HG02759 (cell line): ENCODE results near the gene MAPK1IP1L.
"Not testable (repeated sequence)": the region's sequence is repeated elsewhere in the genome, so short reads cannot be mapped to it uniquely, and the experiment has no call there.

Experiments
- ATAC-seq: cut with Tn5 transposase; IDR thresholded peaks from one replicate; pipeline ENCODE4 v1.9.1; 2021; ENCODE audit warnings: mild to moderate bottlenecking, moderate library complexity; ENCODE audit not compliant: unreplicated experiment

MAPK1IP1L gene

DNA sequence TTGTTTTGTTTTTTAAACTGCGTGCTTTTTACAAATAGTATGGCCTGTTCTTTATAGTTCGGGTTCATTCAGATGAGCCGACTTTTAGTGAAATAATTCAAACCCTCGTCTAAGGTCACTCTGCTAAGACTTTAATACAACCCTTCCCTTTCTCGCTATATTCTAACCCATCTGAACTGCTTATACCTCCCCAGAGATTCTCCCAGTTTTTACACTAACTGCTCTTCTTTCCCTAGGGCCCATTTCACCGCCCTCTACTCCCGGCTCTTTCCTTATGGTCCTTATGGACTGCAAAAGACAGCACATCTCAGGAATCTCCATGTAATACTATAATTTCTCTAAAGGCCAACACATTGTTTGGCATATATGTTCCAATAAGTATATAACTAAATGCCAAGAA lies 2.1 kb downstream of the MAPK1IP1L start:
- ATAC-seq: no peak

DNA sequence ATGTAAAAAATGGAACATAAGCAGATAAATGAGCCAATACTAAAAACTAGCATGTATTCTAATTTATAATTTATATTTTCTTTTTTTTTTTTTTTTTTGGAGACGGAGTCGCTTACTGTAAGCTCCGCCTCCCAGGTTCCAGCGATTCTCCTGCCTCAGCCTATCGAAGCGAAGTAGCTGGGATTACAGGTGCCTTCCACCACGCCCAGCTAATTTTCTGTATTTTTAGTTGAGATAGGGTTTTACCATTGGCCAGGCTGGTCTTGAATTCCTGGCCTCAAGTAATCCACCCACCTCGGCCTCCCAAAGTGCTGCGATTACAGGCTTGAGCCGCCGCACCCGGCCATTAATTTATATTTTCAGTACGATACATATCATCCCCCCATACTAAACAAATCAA lies 2.7 kb downstream of the MAPK1IP1L start:
- ATAC-seq: no peak

DNA sequence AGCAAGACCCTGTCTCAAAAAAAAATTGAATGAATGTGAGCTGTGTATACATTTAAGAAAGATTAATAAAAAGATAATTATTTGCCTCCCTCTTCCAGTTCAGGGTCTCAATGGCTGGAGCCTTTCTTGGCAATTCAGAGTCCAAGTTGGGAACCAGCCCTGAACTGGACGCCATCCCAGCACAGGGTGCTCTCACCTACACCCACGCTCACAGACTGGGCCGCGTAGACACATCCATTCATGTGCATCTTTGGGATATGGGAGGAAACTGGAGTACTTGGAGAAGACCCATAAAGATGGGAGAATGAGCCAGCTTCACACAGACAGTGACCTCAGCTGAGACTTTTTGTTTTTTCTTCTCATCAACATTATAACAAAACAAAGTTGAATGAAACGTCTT lies 6.5 kb downstream of the MAPK1IP1L start:
- no peak for ATAC-seq

DNA sequence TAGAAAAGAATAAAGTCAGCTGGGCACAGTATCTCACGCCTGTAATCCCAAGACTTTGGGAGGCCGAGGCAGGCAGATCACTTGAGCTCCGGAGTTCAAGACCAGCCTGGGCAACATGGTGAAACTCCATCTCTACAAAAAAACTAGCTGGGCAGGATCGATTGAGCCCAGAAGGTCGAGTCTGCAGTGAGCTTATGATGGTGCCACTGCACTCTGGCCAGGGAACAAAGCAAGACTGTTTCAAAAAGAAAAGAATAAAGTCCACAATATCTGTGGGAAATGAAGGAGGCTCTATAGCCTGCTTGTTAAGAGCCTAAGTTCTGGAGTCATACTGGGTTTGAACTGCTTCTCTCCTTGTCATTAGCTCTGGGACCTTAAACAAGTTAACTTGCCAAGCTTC lies 7.9 kb downstream of the MAPK1IP1L start:
- no peak for ATAC-seq

DNA sequence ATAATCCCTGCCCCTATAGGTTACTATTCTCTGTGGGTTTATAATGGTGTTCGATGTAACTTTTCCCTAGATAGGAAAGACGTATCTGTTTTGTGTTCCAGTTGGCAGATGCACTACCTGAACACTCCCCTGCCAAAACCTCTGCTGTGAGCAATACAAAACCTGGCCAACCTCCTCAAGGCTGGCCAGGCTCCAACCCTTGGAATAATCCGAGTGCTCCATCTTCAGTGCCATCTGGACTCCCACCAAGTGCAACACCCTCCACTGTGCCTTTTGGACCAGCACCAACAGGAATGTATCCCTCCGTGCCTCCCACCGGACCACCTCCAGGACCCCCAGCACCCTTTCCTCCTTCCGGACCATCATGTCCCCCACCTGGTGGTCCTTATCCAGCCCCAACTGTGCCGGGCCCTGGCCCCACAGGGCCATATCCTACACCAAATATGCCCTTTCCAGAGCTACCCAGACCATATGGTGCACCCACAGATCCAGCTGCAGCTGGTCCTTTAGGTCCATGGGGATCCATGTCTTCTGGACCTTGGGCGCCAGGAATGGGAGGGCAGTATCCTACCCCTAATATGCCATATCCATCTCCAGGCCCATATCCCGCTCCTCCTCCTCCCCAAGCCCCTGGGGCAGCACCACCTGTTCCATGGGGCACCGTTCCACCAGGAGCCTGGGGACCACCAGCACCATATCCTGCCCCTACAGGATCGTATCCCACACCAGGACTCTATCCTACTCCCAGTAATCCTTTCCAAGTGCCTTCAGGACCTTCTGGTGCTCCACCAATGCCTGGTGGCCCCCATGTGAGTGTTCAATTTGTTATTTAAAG lies 11.3 kb downstream of the MAPK1IP1L start:
- no peak for ATAC-seq

DNA sequence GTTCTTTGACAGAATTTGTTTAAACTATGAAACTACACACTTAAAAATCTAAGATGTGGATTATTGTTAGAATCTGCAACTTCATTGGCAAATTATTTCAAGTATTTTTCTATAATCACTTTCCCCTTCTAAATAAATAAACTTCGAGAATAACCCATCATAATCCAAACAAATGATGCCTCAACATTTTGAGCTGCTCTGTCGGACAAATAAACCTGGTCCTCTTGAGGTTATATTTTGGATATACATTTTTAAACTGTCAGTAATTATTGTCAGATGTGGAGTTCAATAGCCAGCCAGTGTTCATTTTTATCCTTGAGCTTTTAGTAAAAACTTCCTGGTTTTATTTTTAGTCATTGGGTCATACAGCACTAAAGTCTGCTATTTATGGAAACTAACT lies 13.4 kb downstream of the MAPK1IP1L start:
- not testable (repeated sequence) for ATAC-seq

DNA sequence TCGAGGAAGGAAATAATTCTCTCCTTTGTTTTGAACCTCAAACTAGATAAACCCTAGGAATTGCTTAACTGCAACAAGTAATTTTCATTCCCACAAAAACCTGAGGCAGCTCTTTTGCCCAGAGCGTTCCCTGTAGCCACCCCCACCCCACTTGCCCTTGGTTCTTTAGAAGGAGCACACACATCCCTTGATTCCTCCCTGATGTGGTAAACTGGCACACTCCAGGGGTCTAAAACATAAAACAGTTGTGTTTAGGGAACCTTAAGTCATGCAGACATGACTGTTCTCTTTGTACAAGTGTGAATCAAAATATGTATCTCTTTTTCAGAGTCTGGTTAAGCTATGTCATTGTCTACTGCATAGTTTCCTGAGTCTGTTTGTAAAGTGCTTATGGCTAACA lies 14.0 kb downstream of the MAPK1IP1L start:
- ATAC-seq: no peak

DNA sequence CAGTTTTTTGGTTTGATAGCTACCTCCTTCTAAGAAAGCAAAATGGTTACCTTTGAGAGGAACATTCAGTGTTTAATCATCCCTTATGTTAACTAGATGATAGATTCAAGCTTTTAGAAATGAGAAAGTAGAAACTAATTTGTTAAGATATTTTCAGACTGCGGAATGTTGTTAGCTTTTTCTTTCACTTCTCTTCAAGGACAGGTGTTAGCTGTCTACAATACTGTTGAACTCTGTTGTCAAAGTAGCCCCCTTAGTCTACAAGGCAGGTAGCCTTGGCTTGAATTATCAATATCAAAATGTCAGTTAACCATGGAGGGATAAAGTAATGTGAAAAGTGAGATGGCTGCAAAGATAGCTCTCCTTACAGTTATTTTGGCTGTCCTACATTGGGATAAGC lies 14.8 kb downstream of the MAPK1IP1L start:
- no peak for ATAC-seq

DNA sequence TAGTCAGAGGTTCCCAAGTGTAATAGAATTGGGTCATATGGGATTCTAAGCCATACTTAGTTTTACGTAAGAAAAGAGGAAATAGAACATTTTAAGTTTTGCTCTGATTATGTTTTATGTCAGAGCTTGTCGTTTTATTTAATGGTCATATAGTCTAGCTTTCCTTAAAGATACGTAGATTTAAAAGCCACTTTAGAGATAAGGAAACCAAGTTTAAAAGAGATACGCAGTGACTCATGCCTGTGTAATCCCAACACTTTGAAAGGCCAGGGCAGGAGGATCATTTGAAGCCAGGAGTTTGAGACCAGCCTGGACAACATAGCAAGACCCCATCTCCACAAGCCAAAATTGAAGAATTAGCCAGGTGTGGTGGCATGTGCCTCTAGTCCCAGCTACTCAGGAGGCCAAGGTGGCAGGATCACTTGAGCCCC lies 19.5 kb downstream of the MAPK1IP1L start:
- no peak for ATAC-seq

DNA sequence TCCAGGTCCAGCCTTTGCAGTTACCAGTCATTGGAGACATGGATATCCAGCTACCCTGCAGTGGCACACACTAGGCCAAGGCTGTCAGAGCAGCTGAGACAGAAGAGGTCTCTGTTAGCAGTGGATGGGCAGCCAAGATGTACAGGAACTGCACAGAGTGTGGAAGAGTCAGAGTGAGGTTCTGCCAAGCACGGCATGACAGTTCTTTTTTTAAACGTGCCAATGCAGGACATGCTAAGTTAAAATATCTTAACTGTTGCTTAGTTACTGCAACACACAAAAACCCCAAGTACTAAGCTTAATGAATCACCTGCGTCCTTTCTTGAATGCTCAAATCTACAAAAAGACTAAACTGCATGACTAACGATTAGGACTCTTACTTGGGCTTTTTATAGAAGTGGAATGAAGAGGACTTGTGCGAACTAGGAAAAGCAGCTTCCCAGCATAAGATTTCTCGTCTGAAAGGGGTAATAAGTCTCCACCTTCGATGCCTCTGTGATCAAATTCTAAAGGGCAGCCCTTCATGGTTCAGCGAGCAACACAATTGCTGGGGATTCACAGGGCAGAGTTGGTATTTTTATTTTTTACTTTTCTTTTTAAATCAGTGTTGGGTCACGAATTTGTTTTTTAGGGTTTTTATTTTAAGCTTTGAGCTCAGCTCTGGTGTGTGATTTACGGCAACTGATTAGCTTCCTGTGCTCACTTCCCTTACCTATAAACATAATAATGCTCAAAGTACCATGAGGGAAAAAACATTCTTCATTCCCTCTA lies 20.6 kb downstream of the MAPK1IP1L start:
- peak; percentile 52 for ATAC-seq

DNA sequence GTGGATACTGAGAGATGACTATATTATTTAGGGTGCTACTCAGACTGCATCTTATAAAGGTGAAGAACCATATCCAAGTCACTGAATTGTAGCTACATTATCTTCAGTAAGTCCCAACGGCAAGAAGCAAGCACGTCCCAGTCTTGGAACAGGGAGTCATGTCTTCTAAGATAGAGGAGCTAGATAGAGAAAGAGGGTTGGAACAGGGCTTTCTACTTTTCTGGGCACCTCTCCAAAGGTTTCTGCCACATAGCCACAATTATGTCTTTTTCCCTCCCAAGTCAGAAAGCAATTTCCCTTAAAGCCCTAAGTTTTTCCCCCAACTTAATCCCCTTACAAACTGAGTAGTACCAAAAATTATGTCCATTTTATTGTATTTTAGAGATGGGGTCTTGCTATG lies 22.4 kb downstream of the MAPK1IP1L start:
- no peak for ATAC-seq

DNA sequence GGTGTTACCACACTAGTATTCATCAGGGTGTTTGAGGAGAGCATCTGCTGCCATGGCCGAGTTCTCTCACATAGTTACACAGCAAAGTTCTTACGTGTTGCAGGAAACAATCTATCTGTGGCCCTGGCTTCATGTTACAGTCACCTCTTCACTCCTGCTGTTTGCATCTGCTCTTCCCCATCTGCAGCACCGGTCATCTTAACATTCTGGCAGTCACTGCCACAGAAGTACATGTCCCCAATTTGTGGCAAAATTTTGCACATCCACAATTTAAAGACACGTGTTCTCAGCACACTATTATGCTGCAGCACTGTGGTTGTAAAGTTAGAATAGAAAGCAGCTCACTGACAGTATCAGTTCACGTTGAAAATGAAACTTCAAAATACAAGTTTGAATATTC lies 23.2 kb downstream of the MAPK1IP1L start:
- ATAC-seq: peak; percentile 44

DNA sequence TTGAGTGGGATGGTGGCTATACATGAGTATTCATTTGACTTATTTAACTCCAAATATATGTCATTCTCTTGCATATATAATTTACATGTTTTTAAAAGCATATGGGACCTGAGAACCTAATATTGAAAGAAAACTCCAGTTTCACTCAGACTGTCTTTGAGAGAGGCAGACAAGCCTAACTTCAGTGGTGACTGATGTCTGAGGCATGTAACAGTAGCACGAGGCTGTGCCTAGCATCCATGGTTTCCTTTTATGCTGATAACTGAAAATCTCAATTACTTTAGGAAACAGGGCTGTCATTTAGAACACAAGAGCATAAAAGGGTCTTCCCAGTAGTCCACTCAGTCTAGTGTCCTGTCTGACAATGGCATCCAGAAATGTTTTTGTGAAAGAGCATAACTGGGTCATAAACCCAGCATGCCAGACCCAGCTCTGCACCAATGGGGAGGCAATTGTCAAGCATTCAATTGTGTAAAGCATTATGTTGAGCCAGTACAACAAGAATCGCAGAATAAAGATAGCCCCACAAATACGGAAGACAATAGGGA lies 24.3 kb downstream of the MAPK1IP1L start:
- ATAC-seq: no peak

DNA sequence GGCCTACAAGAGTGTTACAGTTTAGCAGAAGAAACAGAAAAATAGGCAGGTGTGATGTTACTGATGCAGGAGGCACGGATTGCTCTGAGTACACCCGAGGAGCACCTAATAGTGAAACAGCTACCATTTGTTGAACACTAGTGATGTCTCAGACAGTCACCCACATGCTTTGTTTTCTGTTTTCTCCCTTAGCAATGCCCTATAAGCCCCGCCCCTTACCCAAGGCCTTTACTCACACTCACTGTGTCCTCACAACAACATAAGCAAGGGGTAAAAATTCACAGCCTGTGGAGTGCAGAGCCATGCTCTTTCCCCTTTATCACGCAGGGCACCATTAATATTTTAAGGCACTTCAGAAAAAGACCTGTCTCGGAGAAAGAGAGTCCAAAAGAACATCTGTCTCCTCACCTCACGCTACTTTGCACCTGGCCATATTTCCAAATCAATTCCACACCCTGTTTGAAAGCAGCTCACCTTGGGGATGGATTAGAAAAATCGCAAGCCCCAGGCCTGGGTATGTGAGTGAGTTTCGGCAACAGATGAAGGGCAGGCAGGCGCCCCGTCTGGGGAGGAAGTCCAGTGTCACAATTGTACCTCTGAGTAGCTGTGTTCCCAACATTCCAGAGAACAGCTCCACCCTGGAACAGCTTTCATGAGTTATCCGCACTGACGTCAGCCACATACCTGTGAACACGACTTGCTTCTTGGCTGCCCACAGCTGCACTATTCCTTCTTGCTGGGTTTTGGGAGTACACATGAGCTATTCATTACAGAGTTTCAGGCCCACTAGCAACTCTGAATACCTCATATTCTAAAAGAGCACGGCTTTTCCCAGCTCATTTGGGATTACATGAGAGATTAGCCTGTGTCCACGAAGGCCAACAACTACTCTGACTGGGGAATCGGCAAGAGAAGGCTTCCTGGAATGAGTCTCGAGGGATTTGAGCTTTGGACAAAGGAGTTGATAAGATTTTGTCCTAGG lies 26.0 kb downstream of the MAPK1IP1L start:
- ATAC-seq: peak; percentile 30

DNA sequence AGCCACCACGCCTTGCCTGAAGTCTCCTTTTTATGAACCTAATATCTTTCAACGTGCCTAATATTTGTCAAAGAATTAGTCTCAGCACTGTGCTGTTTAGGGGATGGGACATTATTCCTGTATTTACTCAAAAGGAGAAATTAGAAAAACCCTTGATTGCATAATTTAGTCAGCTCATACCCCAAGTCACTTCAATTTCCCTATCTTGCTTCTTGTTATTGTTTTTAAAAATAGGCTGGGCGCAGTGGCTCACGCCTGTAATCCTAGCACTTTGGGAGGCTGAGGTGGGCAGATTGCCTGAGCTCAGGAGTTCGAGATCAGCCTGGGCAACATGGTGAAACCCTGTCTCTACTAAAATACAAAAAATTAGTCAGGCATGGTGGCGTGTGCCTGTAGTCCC lies 28.5 kb downstream of the MAPK1IP1L start:
- not testable (repeated sequence) for ATAC-seq

DNA sequence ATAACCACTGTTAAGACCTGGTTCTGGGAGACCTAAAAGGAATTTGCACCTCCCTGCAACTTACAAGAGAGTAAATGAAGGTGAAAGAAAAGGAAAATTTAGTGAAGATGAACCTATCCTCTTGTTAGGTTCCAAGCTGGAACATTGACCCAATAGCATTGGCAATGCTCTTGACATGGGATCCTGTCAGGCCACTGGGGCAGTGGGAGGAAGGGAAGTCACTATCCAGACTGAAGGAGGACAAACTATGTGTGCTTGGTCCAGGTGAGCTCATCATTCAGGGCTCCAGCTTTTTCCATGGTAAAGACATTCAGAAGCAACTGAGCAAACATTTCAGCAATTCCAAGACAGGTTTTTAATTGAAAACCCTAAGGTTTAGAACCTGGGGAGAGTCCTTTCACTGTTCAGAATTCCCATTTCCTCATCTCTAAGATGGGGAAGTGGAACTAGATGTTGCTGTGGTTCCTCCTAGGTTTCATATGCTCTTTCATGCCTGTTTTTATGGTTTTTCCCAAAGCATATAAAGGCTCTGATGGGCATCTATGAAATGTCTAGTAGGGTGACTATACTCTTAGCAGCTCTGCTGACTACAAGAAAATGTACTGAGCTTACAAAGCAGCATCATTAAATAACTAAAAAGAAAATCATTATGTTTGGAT lies 33.1 kb downstream of the MAPK1IP1L start:
- ATAC-seq: no peak

DNA sequence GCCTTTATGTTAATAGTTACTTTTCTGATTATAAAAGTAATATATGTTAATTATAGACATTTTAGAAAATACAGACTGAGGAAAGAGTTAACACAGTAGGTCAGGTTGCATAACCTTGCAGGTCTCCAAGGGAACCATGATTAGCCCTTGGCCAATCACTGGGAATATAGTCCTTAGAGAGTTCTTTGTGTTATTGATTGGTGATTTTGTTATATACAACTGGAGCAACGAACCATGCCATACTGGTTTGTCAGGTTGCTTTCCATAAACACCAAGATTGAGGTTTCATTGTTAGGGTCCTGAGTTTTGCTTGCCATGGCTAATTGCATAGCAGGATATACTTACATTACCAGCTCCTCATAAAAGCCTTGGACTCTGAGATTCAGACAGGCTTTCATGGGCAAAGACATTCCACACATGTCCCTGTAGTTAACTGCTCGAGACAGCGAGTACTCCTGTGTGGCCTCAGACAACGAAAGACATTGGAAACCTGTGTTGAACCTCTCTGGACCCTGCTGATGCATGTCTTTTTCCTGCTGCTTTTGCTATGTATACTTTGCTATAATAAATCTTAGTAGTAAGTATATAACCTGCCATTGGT lies 33.7 kb downstream of the MAPK1IP1L start:
- no peak for ATAC-seq

DNA sequence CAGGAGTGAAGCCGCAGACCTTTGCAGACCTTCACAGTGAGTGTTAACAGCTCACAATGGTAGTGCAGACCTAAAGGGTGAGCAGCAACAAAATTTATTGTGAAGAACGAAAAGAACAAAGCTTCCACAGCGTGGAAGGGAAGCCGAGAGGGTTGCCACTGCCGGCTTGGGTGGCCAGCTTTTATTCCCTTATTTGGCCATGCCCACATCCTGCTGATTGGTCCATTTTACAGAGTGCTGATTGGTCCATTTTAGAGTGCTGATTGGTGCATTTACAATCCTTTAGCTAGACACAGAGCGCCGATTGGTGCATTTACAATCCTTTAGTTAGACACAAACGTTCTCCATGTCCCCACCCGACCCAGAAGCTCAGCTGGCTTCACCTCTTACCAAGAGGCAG lies 35.5 kb downstream of the MAPK1IP1L start:
- ATAC-seq: no peak

DNA sequence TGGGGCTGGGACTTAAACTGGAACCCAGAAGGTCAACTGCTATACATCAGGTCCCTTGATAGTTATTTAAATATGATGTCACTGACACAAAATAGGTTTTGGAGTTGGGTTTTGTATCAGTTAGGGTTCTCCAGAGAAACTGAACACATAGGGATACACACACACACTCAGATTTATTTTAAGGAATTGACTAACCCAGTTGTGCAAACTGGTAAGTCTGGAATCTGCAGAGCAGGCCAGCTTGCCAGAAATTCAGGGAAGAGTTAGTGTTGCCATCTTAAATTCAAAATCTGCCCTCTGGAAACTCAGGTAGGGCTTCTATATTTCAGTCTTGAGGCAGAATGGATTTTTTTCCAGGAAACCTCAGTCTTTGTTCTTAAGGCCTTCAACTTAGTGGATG lies 36.9 kb downstream of the MAPK1IP1L start:
- ATAC-seq: no peak

DNA sequence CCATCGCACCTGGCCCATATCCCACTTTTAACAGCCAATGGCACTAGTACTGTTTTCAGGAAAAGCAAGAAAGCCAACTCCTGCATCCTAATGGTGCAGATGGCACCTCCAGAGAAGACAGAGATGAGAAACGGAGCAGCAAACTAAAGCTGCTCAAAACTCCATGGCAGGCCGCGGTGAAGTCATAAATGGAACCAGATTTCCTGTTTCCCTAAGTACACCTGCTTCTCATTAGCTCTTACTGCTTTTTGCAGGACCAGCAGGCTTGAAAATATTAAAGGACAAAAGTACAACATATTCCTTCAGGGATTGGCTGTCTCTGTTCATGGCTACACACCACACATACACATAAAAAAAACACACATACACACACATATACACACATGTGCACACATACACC lies 40.9 kb downstream of the MAPK1IP1L start:
- ATAC-seq: no peak
